HG03460 (cell line): ENCODE results near the gene CDHR2.
"Not testable (repeated sequence)": the region's sequence is repeated elsewhere in the genome, so short reads cannot be mapped to it uniquely, and the experiment has no call there.

Experiments used
- ATAC-seq: cut with Tn5 transposase; IDR thresholded peaks from one replicate; pipeline ENCODE4 v1.9.1; 2021; ENCODE audit not compliant: unreplicated experiment

The CDHR2 gene

DNA sequence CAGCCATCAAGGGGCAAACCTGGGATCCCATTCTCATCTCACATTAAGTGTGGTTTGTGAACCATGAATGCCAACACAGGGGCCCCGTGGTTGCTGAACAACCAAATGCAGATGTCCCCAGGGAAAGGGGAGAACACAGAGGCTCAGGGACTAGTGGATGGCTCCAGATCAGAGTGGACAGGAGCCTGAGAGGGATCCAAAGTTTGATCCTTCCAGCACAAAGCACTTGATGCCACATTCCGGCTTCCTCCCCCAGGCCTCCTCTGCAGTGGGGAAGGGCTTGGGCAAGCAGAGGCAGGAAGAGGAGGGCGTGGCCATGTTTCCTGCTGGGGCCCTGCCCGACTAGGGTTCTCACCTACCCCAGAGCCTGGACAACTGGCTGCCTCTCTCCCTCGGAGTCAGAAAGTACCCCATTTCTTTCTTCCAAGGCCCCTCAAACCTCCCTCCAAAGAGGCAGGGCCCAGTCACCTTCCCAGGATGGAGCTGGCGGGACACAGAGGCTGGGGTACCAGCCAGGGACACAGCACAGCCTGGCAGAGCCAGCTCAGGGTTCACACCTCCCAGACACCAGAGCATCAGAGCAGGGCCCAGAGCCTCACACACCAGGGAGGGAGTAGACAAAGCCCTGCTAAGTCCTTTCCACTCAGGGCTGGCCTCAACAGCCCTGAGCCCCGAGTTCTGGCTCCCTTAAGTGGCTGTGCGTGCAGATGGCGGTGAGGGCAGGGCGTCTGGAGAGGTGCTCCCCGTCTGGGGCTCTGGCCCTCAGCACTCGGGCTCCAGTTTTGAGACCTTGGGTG is 7.6 kb upstream of the CDHR2 start:
- ATAC-seq, result no peak

- no peak for ATAC-seq
Measured at GRCh38 chr5:176542135-176542595, 7.0 kb upstream of the CDHR2 start.

DNA sequence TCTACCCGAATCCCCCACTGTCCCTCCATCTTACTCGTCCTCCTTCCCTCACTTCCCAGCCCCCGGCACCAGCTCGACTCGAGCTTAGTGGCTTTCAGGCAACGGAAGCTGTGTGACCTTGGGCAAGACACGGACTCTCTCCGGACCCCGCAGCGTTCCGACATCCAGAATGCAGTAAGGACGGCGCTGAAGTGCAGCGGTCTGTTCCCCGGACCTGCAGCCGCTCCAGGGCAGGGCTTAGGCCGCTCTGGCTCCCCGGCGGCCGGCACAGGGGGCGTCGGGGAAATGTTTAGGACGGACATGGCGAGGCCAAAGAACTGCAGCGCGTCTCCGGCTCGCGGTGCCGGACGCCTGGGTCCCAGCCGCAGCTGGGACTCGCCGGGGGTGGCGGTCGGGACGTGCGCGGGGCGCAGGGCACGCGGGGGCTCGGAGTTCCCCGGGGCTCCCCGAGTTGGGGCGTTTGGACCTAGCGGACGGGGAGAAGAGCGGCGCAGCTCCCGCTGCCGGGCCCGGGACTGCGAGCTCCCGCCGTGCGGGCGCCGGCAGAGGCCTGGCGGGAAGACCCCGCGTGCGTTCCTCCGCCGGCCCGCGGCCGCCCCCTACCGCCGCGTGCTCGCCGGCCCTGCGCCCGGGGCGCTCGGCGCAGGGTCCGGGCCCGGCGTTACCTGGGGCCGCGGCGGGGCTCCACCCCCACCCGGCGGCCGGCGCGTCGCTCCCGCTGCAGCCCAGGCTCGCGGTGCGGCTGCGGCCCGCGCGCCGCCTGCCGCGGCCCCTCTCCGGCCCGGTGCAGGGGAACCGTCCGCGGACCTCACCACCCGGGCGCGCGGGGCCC is 6.3 kb upstream of the CDHR2 start:
- peak; percentile 37 for ATAC-seq

- peak; percentile 60 for ATAC-seq
Measured at GRCh38 chr5:176543428-176544182, 5.5 kb upstream of the CDHR2 start.

DNA sequence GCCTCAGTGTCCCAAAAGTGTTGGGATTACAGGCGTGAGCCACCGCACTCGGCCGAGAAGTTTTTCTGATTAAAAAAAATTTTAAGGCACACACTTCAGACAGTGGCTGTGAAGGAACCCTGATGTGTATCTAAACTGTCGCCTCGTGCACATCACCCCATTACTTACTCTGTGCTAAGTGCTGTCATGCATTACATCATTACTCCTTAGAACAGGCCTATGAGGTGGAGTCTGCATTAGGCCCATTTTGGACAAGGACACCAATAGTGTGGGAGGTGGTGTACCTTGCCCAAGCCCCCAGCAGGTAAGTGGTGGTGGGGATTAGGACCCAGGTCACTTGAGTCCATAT is 3.8 kb upstream of the CDHR2 start:
- no peak for ATAC-seq

DNA sequence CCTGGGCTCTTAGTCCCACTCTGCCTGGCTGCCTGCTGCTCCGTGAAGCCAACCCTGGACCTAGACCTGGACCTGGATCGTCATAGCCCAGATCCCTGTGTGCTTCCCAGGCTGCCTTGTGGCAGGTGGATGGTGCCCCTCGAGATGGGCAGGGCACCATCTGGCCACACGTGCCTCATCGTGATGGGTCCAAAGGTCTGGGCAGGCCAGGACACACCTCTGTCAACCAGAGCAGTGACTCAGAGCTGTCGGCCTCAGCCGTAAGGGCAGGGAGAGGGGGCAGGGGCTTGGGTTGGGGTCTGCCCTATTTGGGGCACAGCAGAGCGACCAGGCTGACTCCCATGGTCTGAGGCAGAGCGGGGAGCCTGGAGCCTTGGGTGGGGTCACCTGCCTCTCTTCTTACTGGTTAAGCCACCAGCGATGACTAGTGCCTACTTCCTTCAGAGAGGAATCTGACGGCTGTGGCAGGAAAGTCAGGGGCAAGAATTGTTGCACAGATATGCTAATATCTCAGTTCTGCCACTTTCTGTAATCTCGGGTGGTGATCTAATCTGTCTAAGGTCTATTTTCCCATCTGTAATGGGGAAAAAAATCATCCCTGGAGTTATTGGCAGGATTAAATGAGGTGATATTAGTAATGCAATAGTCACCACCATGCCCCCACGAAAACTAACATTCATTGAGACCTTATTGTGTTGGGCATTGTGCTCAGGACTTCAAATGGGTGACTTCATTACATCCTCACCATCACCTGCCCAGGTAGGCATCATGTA is 3.2 kb upstream of the CDHR2 start:
- no peak for ATAC-seq

- ATAC-seq, result no peak
Measured at GRCh38 chr5:176547802-176548201, 1.3 kb upstream of the CDHR2 start.

DNA sequence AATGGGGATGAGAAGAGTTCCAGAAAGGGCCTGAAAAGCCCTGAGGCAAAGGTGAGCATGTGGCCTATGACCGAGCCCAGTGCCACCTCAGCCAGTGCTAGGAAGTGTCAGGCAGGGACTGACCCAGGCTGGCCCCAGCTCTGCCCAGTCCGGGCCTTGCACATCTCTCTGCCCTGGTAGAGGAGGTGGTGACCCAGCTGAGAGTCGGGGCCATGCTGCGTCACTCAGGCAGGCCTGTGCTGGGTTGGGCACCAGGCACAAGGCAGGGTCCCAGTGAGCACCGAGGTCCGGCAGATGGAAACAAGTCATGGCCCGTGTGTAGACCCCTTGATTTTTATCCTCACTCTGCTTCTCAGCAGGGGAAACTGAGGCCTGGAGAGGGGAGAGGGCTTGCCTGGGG is 729 bp downstream of the CDHR2 start:
- ATAC-seq, result no peak

DNA sequence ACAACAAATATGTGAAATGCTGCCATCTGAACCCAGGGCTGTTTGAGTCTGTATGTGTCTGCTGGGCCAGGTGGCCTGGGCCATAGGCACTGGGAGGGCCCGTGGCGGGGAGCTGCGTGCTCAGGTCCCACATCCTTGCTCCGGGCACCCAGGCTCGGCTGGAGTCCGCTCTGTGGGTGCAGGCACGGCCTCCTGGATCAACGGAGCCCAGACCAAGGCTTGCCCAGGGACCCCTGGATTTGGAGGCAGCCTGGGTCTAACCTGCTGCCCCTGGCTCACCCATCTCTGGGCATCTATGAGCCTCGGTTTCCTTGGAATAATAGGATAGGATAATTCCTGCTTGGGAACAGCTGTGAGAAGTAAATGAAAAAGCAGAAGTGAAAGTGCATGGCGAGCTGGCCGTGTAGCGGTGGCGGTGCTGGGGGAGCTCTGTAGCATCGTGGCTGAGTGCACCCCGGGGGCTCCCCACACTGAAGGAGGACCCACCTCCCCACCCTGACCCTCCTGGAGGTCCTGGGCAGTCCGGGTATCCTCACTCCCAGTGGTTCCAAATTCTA is 1.2 kb downstream of the CDHR2 start:
- ATAC-seq, result no peak

GRCh38 chr5:176550937-176551336 is 1.8 kb downstream of the CDHR2 start:
- not testable (repeated sequence) for ATAC-seq

- no peak for ATAC-seq
Measured at GRCh38 chr5:176552332-176552869, 3.3 kb downstream of the CDHR2 start.

GRCh38 chr5:176553260-176554085 is 4.3 kb downstream of the CDHR2 start:
- no peak for ATAC-seq

DNA sequence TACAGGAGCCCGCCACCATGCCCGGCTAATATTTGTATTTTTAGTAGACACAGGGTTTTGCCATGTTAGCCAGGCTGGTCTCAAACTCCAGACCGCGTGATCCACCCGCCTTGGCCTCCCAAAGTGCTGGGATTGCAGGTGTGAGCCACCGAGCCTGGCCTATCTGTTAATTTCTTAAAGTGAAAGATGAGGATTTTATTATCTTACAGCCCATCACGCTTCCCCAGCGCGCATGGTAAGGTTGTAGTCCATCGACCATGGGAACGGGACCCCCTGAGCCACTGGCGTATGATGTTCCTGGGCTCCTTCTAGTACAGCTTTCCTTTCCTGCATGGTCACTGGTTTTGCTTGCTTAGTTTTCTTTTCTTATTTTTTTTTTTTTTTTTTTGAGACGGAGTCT is 8.7 kb downstream of the CDHR2 start:
- ATAC-seq, result no peak

- ATAC-seq, result no peak
Measured at GRCh38 chr5:176559683-176560082, 10.5 kb downstream of the CDHR2 start.

DNA sequence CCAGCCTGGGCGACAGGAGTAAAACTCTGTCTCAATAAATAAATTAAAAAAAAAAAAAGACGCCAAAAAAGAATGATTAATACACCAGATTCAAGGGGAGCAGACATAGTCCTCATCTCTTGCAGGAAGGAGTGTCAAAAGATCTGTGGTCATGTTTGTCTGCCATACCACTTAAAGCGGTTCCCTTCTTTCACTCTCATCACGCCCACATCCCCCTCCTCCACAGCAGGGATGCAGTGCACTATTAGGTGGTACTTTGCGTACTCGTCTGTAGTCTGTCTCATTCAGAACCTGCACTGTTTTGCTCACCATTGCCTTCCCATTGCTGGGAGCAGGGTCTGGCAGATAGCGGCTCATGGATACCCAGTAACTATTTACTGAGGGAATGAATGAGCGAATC is 11.2 kb downstream of the CDHR2 start:
- no peak for ATAC-seq

DNA sequence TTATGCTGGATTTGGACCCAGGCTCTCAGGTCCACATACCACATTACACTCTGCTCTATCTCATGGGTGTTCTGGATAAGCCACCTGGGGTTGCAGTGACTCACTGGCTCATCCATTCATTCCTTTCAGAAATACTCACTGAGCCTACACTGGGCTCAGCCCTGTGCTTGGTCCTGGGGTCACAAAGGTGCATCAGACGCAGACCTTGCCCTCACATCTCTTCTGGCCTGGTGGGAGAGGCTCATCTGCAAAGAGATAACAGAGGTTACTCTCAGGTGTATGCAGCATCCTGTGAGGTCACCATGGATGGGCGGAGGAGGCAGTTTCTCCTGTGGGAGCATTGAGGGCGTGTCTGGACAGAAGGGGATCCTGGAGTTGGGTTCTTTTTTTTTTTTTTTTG is 12.1 kb downstream of the CDHR2 start:
- no peak for ATAC-seq

- no peak for ATAC-seq
Measured at GRCh38 chr5:176562189-176562588, 13.0 kb downstream of the CDHR2 start.

DNA sequence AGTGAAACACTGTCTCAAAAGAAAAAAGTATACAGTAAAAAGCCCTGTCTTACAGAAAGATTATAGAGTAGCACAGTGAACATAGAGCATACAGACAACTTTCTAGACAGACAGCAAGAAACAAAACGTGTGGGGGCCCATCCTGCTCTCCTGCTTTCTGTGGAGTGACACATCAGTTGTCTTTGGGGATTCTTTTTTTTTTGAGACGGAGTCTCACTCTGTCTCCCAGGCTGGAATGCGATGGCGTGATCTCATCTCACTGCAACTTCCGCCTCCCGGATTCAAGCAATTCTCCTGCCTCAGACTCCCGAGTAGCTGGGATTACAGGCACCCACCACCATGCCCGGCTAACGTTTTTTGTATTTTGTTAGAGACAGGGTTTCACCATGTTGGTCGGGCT is 14.9 kb downstream of the CDHR2 start:
- no peak for ATAC-seq

- no peak for ATAC-seq
Measured at GRCh38 chr5:176565760-176566288, 16.7 kb downstream of the CDHR2 start.
